T-helper 17 cell (primary cell): ENCODE data around the gene HOXA5. TPM values are rescaled to one million over a fixed set of nuclear protein-coding genes. Genes with fewer than 3 reads are reported as not detected.
A peak's percentile ranks its signal among the peaks of the same experiment; 100 is the strongest.

Experiments
- ATAC-seq: fragments of 150-1000 bp; cut with Tn5 transposase; 2 replicates; pipeline ENCODE4 v1.10.0; 2021; ENCODE audit warnings: mild to moderate bottlenecking, moderate library complexity
- DNase-seq, 3 donors: peaks; one replicate each; pipeline versions ENCODE4 v3.0.0 to v3.0.0-alpha.2; 2020 to 2021
- H3K9me3 ChIP-seq: one replicate; pipeline ENCODE4 v1.7.0; 2013; ENCODE audit warnings: low read length, mild to moderate bottlenecking; ENCODE audit not compliant: control insufficient read depth, poor library complexity, severe bottlenecking
- H3K27ac Mint-ChIP-seq: one replicate; pipeline ENCODE4 v1.8.0; 2022; ENCODE audit warnings: mild to moderate bottlenecking, moderate library complexity, mixed read lengths
- H3K27me3 Mint-ChIP-seq: one replicate; pipeline ENCODE4 v1.8.0; 2022; ENCODE audit warnings: mixed read lengths
- H3K36me3 Mint-ChIP-seq: one replicate; pipeline ENCODE4 v1.8.0; 2022; ENCODE audit warnings: low read depth, mixed read lengths
- H3K4me1 Mint-ChIP-seq: one replicate; pipeline ENCODE4 v1.8.0; 2022; ENCODE audit warnings: mild to moderate bottlenecking, mixed read lengths
- H3K4me3 Mint-ChIP-seq: one replicate; pipeline ENCODE4 v1.8.0; 2022; ENCODE audit warnings: mild to moderate bottlenecking, moderate library complexity, mixed read lengths
- total RNA-seq, 4 donors: library from RNA in 2 of 4; stranded (reverse) in 2 of 4; gene quantifications; one replicate each; pipeline ENCODE4 v1.2.3 and lab custom pipeline; 2022 to 2026

Gene HOXA5
- total RNA-seq, 2 donors from 2014 or later = 0.26 TPM; not detected in 1

GRCh38 chr7:27148756-27149641 lies 5.5 kb upstream of the HOXA5 start:
- Mint-ChIP-seq H3K4me3 (no peak overlapping the region), H3K27ac (no peak overlapping the region), H3K27me3 (peaks cover 86% of the 10 kb centered on the region), H3K4me1 (peaks cover 32% of the 10 kb centered on the region), H3K36me3 (peaks cover 11% of the 10 kb centered on the region)
- DNase-seq (no peak), ATAC-seq (no peak)
- no peaks in the 10 kb centered on the region for H3K9me3 ChIP-seq

GRCh38 chr7:27148031-27148755 lies 4.7 kb upstream of the HOXA5 start:
- Mint-ChIP-seq H3K27ac (peak overlapping the region; percentile 59), H3K27me3 (peaks cover 80% of the 10 kb centered on the region), H3K36me3 (peaks cover 8% of the 10 kb centered on the region), H3K4me3 (peak overlapping the region; percentile 39), H3K4me1 (peaks cover 29% of the 10 kb centered on the region)
- DNase-seq = no peak
- no peak for ATAC-seq
- no peaks in the 10 kb centered on the region for H3K9me3 ChIP-seq

GRCh38 chr7:27147199-27148030 lies 3.9 kb upstream of the HOXA5 start, which contains the start of gene HOXA6:
TSS of gene HOXA6 (minus strand) at chr7:27147774. CDS start at chr7:27147749, 25 bp downstream.
- DNase-seq = no peak
- Mint-ChIP-seq H3K36me3 (peaks cover 8% of the 10 kb centered on the region), H3K4me3 (peak within 1 kb of the TSS; percentile 39), H3K27me3 (peaks cover 83% of the 10 kb centered on the region), H3K4me1 (peaks cover 31% of the 10 kb centered on the region), H3K27ac (peak within 1 kb of the TSS; percentile 59)
- ATAC-seq = no peak
- H3K9me3 ChIP-seq = no peaks in the 10 kb centered on the region

GRCh38 chr7:27146491-27147198 lies 3.2 kb upstream of the HOXA5 start:
- H3K4me3 Mint-ChIP-seq = no peak overlapping the region
- no peak overlapping the region for H3K27ac Mint-ChIP-seq
- no peak for DNase-seq
- peaks cover 24% of the 10 kb centered on the region for H3K4me1 Mint-ChIP-seq
- peaks cover 6% of the 10 kb centered on the region for H3K36me3 Mint-ChIP-seq
- ATAC-seq = no peak
- no peaks in the 10 kb centered on the region for H3K9me3 ChIP-seq
- peaks cover 83% of the 10 kb centered on the region for H3K27me3 Mint-ChIP-seq

- ATAC-seq (no peak), DNase-seq (no peak)
- no peak overlapping the region for H3K4me3 Mint-ChIP-seq
- H3K36me3 Mint-ChIP-seq = peaks cover 5% of the 10 kb centered on the region
- peaks cover 17% of the 10 kb centered on the region for H3K4me1 Mint-ChIP-seq
- H3K27ac Mint-ChIP-seq = no peak overlapping the region
- H3K9me3 ChIP-seq = no peaks in the 10 kb centered on the region
- peaks cover 82% of the 10 kb centered on the region for H3K27me3 Mint-ChIP-seq
Measured at GRCh38 chr7:27145914-27146412, 2.5 kb upstream of the HOXA5 start.

- H3K27me3 Mint-ChIP-seq = peaks cover 76% of the 10 kb centered on the region
- H3K4me1 Mint-ChIP-seq = peaks cover 12% of the 10 kb centered on the region
- DNase-seq (no peak), ATAC-seq (no peak)
- no peaks in the 10 kb centered on the region for H3K9me3 ChIP-seq
- no peak overlapping the region for H3K27ac Mint-ChIP-seq
- H3K4me3 Mint-ChIP-seq = no peak overlapping the region
- H3K36me3 Mint-ChIP-seq = peaks cover 2% of the 10 kb centered on the region
Measured at GRCh38 chr7:27145165-27145913, 1.9 kb upstream of the HOXA5 start.

GRCh38 chr7:27144781-27145164 lies 1.3 kb upstream of the HOXA5 start:
- no peaks in the 10 kb centered on the region for H3K9me3 ChIP-seq
- ATAC-seq (no peak), DNase-seq (no peak)
- H3K27me3 Mint-ChIP-seq = peaks cover 70% of the 10 kb centered on the region
- peaks cover 10% of the 10 kb centered on the region for H3K4me1 Mint-ChIP-seq
- no peak overlapping the region for H3K27ac Mint-ChIP-seq
- no peak overlapping the region for H3K4me3 Mint-ChIP-seq
- H3K36me3 Mint-ChIP-seq = peaks cover 2% of the 10 kb centered on the region

- DNase-seq = no peak
- Mint-ChIP-seq H3K27me3 (peaks cover 64% of the 10 kb centered on the region), H3K4me3 (no peak overlapping the region), H3K36me3 (peaks cover 2% of the 10 kb centered on the region), H3K27ac (no peak overlapping the region), H3K4me1 (peaks cover 10% of the 10 kb centered on the region)
- no peak for ATAC-seq
- no peaks in the 10 kb centered on the region for H3K9me3 ChIP-seq
Measured at GRCh38 chr7:27143950-27144780, 684 bp upstream of the HOXA5 start.

GRCh38 chr7:27142580-27143022 lies 880 bp downstream of the HOXA5 start:
- ATAC-seq (no peak), DNase-seq (no peak)
- no peak overlapping the region for H3K27ac Mint-ChIP-seq
- peaks cover 2% of the 10 kb centered on the region for H3K36me3 Mint-ChIP-seq
- H3K4me1 Mint-ChIP-seq = peaks cover 6% of the 10 kb centered on the region
- H3K27me3 Mint-ChIP-seq = peaks cover 64% of the 10 kb centered on the region
- no peak overlapping the region for H3K4me3 Mint-ChIP-seq
- no peaks in the 10 kb centered on the region for H3K9me3 ChIP-seq

- peaks cover 2% of the 10 kb centered on the region for H3K9me3 ChIP-seq
- no peak overlapping the region for H3K4me3 Mint-ChIP-seq
- H3K4me1 Mint-ChIP-seq = peaks cover 6% of the 10 kb centered on the region
- H3K36me3 Mint-ChIP-seq = peaks cover 2% of the 10 kb centered on the region
- no peak for ATAC-seq
- no peak overlapping the region for H3K27ac Mint-ChIP-seq
- peaks cover 64% of the 10 kb centered on the region for H3K27me3 Mint-ChIP-seq
- DNase-seq = no peak
Measured at GRCh38 chr7:27141923-27142579, 1.4 kb downstream of the HOXA5 start.
